K562 (cell line): Measurements from ENCODE around the gene ADNP.

Experiments used
- CCAR2 ChIP-seq: fragments of 200-400 bp; formaldehyde crosslinking; IDR thresholded peaks from 2 replicates; pipeline ENCODE4 v1.6.1; 2017; ENCODE audit warnings: mild to moderate bottlenecking, low read depth, low read length
- GATA2 ChIP-seq: sonication (generic); formaldehyde crosslinking; IDR thresholded peaks from 2 replicates; pipeline ENCODE4 v1.4.0; 2020; ENCODE audit warnings: mild to moderate bottlenecking, missing genetic modification reagents
- HOXB6 ChIP-seq: fragments of 250-450 bp; sonication (Bioruptor Pico); IDR thresholded peaks from 2 replicates; pipeline ENCODE4 v1.5.1; 2022; ENCODE audit warnings: mild to moderate bottlenecking, borderline replicate concordance
- NFXL1 ChIP-seq: fragments of 450-650 bp; formaldehyde crosslinking; IDR thresholded peaks from 2 replicates; pipeline ENCODE4 v1.4.0; 2021; ENCODE audit warnings: mild to moderate bottlenecking
- TEAD4 ChIP-seq, 2 experiments: sonication (generic) in 1 of 2; formaldehyde crosslinking in 1 of 2; IDR thresholded peaks; 2 replicates each; pipeline versions ENCODE4 v1.6.1 to v1.8.0; 2012 to 2022; ENCODE audit warnings: borderline replicate concordance in 1 of 2, inconsistent platforms in 1 of 2, low read length in 1 of 2, mild to moderate bottlenecking in 1 of 2, missing genetic modification reagents in 1 of 2
- YY1 ChIP-seq, 3 experiments: IDR thresholded peaks; 2 replicates each; pipeline ENCODE4 v1.6.1; 2011; ENCODE audit warnings: low read length in 2 of 3, mild to moderate bottlenecking in 2 of 3, moderate library complexity in 2 of 3, borderline replicate concordance in 1 of 3, control low read depth in 1 of 3, low read depth in 1 of 3; ENCODE audit not compliant: insufficient read depth in 3 of 3, insufficient replicate concordance in 2 of 3, control insufficient read depth in 1 of 3, insufficient read length in 1 of 3; ENCODE audit errors: extremely low read depth in 1 of 3
- TF ChIP-seq, protein P1 (sequence below), 3 experiments: IDR thresholded peaks in 2 of 3; conservative IDR thresholded peaks in 1 of 3; 2 replicates each; pipeline ENCODE4 v1.5.1; 2011 to 2012; ENCODE audit warnings: low read length in 3 of 3, mild to moderate bottlenecking in 3 of 3, control low read depth in 2 of 3, improper control_type of control experiment in 1 of 3, inconsistent platforms in 1 of 3, low read depth in 1 of 3, mixed read lengths in 1 of 3, moderate library complexity in 1 of 3; ENCODE audit not compliant: insufficient read depth in 2 of 3

DNA sequence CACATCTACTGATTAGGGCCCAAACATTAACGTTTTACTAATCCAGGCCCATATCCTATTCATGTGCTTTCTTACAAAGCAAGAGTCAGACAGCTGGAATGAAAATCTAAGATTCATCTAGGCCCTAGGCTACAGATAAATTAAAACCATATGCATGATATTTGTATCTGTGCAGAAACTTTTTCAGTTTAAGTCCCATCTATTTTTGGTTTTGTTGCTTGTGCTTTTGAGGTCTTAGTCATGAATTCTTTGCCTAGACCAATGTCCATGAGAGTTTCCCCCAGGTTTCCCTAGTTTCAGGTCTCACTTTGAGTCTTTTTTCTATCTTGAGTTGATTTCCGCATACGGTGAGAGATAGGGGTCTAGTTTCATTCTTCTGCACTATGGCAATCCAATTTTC, 20.2 kb downstream of the ADNP start:
- TF ChIP-seq, protein P1, sequence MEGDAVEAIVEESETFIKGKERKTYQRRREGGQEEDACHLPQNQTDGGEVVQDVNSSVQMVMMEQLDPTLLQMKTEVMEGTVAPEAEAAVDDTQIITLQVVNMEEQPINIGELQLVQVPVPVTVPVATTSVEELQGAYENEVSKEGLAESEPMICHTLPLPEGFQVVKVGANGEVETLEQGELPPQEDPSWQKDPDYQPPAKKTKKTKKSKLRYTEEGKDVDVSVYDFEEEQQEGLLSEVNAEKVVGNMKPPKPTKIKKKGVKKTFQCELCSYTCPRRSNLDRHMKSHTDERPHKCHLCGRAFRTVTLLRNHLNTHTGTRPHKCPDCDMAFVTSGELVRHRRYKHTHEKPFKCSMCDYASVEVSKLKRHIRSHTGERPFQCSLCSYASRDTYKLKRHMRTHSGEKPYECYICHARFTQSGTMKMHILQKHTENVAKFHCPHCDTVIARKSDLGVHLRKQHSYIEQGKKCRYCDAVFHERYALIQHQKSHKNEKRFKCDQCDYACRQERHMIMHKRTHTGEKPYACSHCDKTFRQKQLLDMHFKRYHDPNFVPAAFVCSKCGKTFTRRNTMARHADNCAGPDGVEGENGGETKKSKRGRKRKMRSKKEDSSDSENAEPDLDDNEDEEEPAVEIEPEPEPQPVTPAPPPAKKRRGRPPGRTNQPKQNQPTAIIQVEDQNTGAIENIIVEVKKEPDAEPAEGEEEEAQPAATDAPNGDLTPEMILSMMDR (IDR thresholded peaks at IDR 0.05 in 2 of 3, conservative IDR thresholded peaks at IDR 0.05 in 1 of 3; ENCODE audit: insufficient read depth in 2 of 3, low read depth in 1 of 3, low read length in 3 of 3): no peak
- TF ChIP-seq YY1 (IDR thresholded peaks at IDR 0.05; ENCODE audit: borderline replicate concordance in 1 of 3, control insufficient read depth in 1 of 3, extremely low read depth in 1 of 3, insufficient read depth in 3 of 3, insufficient read length in 1 of 3, insufficient replicate concordance in 2 of 3, low read depth in 1 of 3, low read length in 2 of 3) (no peak), GATA2 (CRISPR knock-in tag) (no peak), NFXL1 (CRISPR knock-in tag) (no peak), HOXB6 (CRISPR knock-in tag) (no peak), TEAD4 (IDR thresholded peaks at IDR 0.05; ENCODE audit: low read length) (no peak), TEAD4 (CRISPR knock-in tag; IDR thresholded peaks at IDR 0.05; ENCODE audit: borderline replicate concordance) (no peak), CCAR2 (no peak)
